SJCRH30 (cell line): ENCODE data around the gene SEC14L1. TPM values are rescaled to one million over a fixed set of nuclear protein-coding genes. Genes with fewer than 3 reads are reported as not detected.

Experiments used
- DNase-seq, 2 experiments: peaks; one replicate each; pipeline ENCODE4 v3.0.0-alpha.2; 2015 to 2020
- H3K27ac ChIP-seq: fragments of 250-450 bp; sonication (Bioruptor Pico); 2 replicates; pipeline ENCODE4 v1.5.1; 2020; ENCODE audit warnings: mild to moderate bottlenecking, moderate library complexity
- H3K27me3 ChIP-seq: fragments of 250-450 bp; sonication (Bioruptor Pico); 2 replicates; pipeline ENCODE4 v1.5.1; 2020; ENCODE audit warnings: mild to moderate bottlenecking, moderate library complexity
- H3K36me3 ChIP-seq: fragments of 250-450 bp; sonication (Bioruptor Pico); 2 replicates; pipeline ENCODE4 v1.5.1; 2020; ENCODE audit warnings: mild to moderate bottlenecking, moderate library complexity
- H3K4me1 ChIP-seq: fragments of 250-450 bp; sonication (Bioruptor Pico); 2 replicates; pipeline ENCODE4 v1.5.1; 2020; ENCODE audit warnings: mild to moderate bottlenecking, moderate library complexity
- H3K4me3 ChIP-seq: fragments of 250-450 bp; sonication (Bioruptor Pico); 2 replicates; pipeline ENCODE4 v1.5.1; 2020; ENCODE audit warnings: mild to moderate bottlenecking, moderate library complexity
- H3K9me3 ChIP-seq: fragments of 250-450 bp; sonication (Bioruptor Pico); replicated peaks from 2 replicates; pipeline ENCODE4 v1.5.1; 2020; ENCODE audit warnings: mild to moderate bottlenecking, moderate library complexity
- total RNA-seq: library from RNA; depleted of rRNA; stranded (reverse); fragments of >200 nt; shearing (Covaris generic); gene quantifications from 2 replicates; pipeline ENCODE4 v1.2.3, GENCODE V29; 2014

Gene SEC14L1
- total RNA-seq, 1 experiment from 2014 or later: 50.0 TPM

DNA sequence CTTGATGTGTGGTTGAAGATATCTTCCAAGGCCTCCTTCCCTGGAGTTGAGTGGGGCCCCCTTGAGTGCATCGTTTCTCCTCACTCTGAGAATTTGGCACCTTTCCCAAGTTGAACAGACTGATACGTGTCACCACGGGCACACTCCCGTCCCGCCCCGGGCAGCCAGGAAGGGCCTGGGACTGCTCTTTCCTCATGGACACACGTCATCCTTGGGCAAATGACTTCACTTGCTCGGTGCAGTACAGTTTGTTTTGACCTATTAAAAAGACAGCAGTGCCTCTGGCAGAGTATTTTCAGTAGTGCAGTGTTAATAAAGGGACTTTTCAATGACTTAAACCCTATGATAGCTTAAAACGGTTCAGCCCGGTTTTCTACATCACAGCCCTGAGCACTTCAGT lies 59.9 kb downstream of the SEC14L1 start:
- H3K4me1 ChIP-seq: no peaks in the 10 kb centered on the region
- H3K36me3 ChIP-seq: peaks cover 61% of the 10 kb centered on the region
- no peak for DNase-seq
- no peak overlapping the region for H3K27ac ChIP-seq
- no peaks in the 10 kb centered on the region for H3K27me3 ChIP-seq
- H3K9me3 ChIP-seq: no peaks in the 10 kb centered on the region
- H3K4me3 ChIP-seq: no peak overlapping the region

DNA sequence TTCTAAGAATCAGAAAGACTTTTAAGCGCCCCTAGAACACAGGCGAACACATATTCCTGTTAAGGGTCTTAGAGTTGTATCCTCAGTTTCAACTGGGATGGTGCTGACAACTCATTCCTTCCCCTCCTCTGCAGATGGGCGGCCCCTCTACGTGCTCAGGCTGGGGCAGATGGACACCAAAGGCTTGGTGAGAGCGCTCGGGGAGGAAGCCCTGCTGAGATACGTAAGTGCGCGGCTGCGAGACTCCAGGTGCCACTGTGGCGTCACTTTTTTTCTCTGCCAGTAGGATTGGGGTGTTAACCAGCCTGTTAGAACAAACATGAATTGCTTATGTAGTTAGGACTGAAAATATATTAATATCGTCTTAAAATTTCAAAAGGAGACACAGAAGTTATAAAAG lies 62.7 kb downstream of the SEC14L1 start:
- H3K36me3 ChIP-seq: peaks cover 47% of the 10 kb centered on the region
- no peaks in the 10 kb centered on the region for H3K27me3 ChIP-seq
- no peak for DNase-seq
- no peak overlapping the region for H3K4me3 ChIP-seq
- no peak overlapping the region for H3K27ac ChIP-seq
- no peaks in the 10 kb centered on the region for H3K4me1 ChIP-seq
- no peaks in the 10 kb centered on the region for H3K9me3 ChIP-seq

DNA sequence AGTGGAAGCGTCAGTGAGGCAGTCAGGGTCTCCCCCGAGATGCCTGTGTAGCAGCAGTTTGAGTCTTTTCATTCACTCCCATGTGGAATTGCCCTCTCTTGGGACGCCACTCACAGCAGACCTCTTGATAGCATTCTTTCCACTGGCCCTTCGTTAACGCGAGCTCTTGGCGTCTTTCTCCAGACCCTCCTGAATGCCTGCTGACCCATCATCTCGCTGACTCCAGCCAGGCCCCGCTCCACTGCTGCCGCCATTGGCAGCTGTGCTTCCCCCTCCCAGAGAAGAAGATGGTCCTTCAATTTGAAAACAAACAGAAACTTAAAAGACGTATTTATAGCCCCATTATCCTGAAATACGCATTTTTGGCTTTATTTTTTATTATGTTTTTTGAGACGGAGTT lies 63.1 kb downstream of the SEC14L1 start:
- Histone ChIP-seq H3K4me3 (no peak overlapping the region), H3K36me3 (peaks cover 51% of the 10 kb centered on the region), H3K4me1 (no peaks in the 10 kb centered on the region), H3K27me3 (no peaks in the 10 kb centered on the region), H3K9me3 (no peaks in the 10 kb centered on the region), H3K27ac (no peak overlapping the region)
- DNase-seq: no peak

DNA sequence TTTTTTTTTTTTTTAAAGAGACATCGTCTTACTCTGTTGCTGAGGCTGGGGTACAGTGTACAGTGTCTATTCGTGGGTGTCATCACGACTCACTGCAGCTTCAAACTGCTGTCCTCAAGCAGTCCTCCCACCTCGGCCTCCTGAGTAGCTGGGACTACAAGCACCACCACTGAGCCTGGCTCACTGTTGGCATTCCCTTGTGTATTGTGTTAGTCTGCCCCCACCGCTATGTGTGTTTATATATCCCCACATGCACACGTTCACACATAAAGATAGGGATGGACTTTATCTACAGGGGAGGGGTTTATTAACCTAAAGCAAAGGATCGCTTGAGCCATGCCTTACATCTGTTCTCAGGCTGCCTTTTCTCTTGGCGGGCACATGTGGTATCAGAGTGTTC lies 63.8 kb downstream of the SEC14L1 start:
- Histone ChIP-seq H3K36me3 (peaks cover 52% of the 10 kb centered on the region), H3K4me1 (no peaks in the 10 kb centered on the region)
- DNase-seq: no peak

DNA sequence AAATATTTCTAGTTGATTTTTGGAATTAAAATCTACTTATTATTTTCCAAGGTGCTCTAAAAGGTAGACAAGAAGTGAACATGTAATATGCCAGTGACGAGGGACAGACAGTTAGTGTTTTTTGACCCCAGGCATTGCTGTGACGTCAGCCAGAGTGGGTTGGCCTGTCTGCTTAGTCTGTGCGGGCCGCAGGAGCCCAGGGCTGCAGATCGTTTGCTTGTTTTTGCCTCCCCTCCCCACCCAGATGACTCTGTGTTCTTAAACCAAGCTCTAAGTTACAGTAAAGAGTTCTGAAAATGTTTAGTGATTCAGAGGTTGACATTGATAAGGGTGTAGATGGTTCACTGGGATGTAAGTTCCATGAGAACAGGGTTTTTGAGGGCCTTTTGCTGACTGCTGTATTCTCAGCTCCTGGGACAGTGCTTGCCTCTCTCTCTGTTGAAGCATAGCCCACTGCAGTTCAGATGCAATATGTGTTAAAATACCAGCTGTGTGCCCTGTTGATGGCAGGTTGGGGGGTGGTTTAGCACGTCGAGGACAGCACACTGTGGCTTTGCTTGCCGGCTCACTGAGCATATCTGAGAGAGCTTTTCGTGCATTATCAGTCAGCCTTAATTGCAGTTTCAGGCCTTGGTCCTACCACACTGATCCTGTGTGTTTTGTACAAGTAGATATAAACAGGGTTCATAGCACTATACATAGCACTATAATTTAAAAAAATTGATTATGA lies 64.8 kb downstream of the SEC14L1 start:
- no peaks in the 10 kb centered on the region for H3K4me1 ChIP-seq
- H3K27me3 ChIP-seq: no peaks in the 10 kb centered on the region
- no peak overlapping the region for H3K4me3 ChIP-seq
- H3K36me3 ChIP-seq: peaks cover 51% of the 10 kb centered on the region
- no peak for DNase-seq
- no peaks in the 10 kb centered on the region for H3K9me3 ChIP-seq
- no peak overlapping the region for H3K27ac ChIP-seq

More for the DNA sequence above, 63.8 kb downstream of the SEC14L1 start:
- Histone ChIP-seq H3K4me3 (no peak overlapping the region), H3K9me3 (no peaks in the 10 kb centered on the region), H3K27me3 (no peaks in the 10 kb centered on the region), H3K27ac (no peak overlapping the region)

DNA sequence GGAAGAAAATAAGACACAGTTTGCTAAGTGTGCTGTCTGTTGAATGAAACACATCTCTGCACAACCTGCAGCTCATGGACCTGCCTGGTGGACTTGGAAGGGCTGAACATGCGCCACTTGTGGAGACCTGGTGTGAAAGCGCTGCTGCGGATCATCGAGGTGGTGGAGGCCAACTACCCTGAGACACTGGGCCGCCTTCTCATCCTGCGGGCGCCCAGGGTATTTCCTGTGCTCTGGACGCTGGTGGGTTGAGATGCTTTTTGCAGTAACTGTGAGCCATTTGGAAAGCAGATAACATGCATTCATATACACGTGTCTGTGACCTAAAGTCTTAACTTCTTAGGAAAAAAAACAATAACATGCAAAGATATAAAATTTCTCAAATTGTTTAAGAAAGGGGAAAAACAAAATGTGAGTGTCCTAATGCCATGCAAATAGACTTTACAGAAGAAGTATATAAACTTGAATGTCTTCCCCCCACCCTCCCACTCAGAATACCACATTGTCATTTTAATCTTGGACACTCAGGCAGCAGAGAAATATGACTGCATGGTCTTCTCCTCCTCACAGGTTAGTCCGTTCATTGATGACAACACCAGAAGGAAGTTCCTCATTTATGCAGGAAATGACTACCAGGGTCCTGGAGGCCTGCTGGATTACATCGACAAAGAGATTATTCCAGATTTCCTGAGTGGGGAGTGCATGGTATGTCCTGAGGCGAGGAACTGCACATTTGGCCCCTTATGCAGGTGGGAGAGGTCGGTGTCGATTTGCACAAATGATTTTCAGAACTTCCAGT lies 65.6 kb downstream of the SEC14L1 start:
- no peak for DNase-seq
- Histone ChIP-seq H3K9me3 (no peaks in the 10 kb centered on the region), H3K27ac (no peak overlapping the region), H3K4me3 (no peak overlapping the region), H3K4me1 (no peaks in the 10 kb centered on the region), H3K36me3 (peaks cover 47% of the 10 kb centered on the region), H3K27me3 (no peaks in the 10 kb centered on the region)

DNA sequence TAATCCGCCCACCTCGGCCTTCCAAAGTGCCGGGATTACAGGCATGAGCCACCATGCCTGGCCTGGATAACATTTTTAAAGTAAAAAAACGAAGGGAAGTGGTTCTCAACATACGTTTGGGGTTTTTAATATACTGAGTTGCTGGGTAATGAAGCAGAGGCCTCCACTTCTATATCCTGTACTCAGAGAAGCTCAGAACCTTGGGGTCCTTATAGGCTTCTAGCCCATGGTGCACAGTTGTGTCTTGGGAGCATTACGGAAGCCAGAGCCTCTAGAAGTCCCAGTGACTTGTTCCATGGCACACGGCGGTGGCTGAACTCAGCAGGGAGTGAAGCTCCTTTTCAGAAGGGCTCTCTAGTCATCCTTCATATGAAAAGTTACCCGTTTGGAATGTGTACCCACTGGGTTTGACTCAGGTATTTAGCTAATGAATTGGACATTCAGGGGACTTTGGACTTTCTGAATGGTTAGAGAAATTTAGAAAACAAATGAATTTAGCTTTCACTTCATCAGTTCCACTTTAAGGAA lies 67.0 kb downstream of the SEC14L1 start:
- Histone ChIP-seq H3K27ac (no peak overlapping the region), H3K9me3 (no peaks in the 10 kb centered on the region), H3K27me3 (no peaks in the 10 kb centered on the region), H3K4me1 (no peaks in the 10 kb centered on the region), H3K4me3 (no peak overlapping the region), H3K36me3 (peaks cover 47% of the 10 kb centered on the region)
- no peak for DNase-seq

DNA sequence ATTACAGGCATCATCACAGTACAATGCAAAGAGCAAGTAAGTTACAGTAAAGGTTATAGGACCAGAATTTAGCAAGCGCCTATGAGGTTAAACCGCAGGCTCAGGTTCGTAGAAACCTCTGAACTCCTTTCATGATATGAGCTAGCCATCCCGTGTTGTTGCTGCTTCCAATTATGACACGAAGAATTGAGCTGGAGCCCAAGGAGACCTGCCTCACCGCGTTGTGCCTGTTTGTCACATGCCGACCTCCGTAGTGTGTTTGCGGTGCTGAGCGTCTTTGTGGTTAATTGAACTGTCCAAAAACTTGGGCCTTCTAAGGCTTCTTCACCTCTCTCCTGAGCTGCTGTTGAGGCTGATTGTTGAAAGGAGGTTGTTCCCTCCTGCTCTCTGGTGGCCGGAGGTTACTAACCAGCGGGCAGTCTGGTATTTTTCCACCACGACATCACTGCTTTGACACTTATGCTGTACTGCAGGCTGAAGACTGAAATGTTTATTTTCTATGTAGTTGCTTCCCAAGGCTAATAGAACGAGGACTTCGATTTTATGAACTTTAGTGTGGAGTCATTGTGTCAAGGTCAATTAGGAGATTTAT lies 67.5 kb downstream of the SEC14L1 start:
- H3K4me3 ChIP-seq: no peak overlapping the region
- peaks cover 49% of the 10 kb centered on the region for H3K36me3 ChIP-seq
- no peaks in the 10 kb centered on the region for H3K27me3 ChIP-seq
- DNase-seq: no peak
- no peak overlapping the region for H3K27ac ChIP-seq
- H3K9me3 ChIP-seq: no peaks in the 10 kb centered on the region
- H3K4me1 ChIP-seq: no peaks in the 10 kb centered on the region

DNA sequence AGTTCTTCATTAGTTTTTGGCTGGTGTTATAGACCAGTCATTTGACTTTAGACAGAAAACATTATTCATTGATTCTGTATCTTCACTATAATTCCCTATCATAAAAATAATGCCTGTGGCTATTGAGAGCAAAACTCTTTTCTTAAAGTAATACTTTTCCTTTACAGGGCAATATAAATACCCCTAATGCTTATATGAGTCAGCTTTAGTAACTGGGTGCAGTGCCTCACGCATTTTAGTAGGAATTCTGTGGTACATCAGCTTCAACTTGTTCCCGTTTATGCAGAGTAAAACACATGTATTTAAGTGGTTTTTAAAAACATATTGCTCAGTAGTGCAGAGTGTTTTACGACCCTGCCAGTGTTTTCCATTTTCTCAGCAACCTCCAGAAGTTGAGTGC lies 68.1 kb downstream of the SEC14L1 start:
- Histone ChIP-seq H3K4me1 (no peaks in the 10 kb centered on the region), H3K4me3 (no peak overlapping the region), H3K36me3 (peaks cover 47% of the 10 kb centered on the region), H3K27ac (no peak overlapping the region), H3K27me3 (no peaks in the 10 kb centered on the region), H3K9me3 (no peaks in the 10 kb centered on the region)
- no peak for DNase-seq

DNA sequence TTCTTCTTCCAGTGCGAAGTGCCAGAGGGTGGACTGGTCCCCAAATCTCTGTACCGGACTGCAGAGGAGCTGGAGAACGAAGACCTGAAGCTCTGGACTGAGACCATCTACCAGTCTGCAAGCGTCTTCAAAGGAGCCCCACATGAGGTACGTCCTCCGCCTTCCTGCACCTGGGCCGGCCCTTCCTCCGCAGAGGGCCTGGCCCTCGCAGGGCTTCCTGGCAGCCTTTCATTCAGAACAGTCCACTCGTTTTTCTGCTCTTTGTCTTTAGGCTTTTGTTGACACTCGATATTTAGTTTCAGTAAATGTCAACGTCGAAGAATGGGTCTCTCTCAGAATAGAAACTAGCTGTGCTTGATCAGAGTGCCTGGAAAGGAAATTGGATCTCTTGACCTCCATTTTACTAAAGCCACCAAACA lies 68.6 kb downstream of the SEC14L1 start:
- no peaks in the 10 kb centered on the region for H3K27me3 ChIP-seq
- H3K27ac ChIP-seq: no peak overlapping the region
- no peak overlapping the region for H3K4me3 ChIP-seq
- H3K36me3 ChIP-seq: peaks cover 52% of the 10 kb centered on the region
- no peaks in the 10 kb centered on the region for H3K4me1 ChIP-seq
- no peaks in the 10 kb centered on the region for H3K9me3 ChIP-seq
- no peak for DNase-seq

DNA sequence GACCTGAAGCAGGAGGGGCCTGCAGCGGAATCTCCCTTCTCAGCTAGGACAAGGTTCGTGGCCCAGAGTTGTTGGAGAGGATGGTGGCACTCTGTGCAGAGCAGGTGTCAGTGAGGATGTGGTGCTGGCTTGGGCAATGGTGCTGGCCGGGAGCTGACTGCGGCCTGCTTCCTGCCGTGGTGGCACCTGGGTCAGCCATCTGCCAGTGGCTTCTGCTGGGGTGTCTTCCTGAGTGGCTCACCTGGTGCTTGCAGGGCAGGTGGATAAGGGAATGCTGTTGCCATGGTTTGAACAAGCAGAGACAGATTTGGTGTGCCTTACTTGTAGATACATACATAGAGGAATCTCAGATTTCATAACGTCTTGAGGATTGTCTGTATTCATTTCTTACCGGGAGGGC lies 69.6 kb downstream of the SEC14L1 start:
- Histone ChIP-seq H3K36me3 (peaks cover 49% of the 10 kb centered on the region), H3K4me3 (no peak overlapping the region), H3K27ac (no peak overlapping the region), H3K9me3 (no peaks in the 10 kb centered on the region), H3K27me3 (no peaks in the 10 kb centered on the region), H3K4me1 (no peaks in the 10 kb centered on the region)
- DNase-seq: no peak

DNA sequence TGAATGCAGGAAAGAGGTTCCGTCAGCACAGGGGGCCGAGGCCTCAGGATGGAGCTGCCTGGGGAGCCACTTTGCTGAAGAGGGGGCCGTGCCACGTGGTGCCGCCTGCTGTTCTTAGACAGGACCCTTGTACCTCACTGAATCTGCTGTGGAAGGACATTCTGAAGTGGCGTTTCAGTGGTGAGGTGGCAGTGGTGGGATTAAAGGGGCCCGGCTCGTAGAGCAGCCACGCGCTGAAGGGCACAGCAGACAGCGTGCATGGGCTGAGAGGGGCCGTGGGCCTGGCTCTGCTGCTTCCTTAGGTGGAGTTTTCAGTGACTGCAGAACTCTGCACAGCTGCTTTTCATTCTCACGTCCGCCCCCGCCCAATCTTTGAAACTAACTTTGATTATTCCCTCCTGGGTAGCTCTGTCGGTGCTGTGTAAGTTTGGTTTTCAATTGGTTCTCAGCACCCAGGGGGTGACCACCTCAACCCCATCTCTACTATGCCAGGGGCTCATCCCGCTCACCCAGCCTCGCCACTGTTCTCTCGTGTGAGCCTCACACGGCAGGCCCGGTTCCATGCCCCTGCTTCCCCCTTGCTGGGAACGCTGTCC lies 70.3 kb downstream of the SEC14L1 start:
- Histone ChIP-seq H3K9me3 (no peaks in the 10 kb centered on the region), H3K27ac (no peak overlapping the region), H3K4me1 (no peaks in the 10 kb centered on the region), H3K27me3 (no peaks in the 10 kb centered on the region), H3K36me3 (peaks cover 49% of the 10 kb centered on the region), H3K4me3 (no peak overlapping the region)
- no peak for DNase-seq

DNA sequence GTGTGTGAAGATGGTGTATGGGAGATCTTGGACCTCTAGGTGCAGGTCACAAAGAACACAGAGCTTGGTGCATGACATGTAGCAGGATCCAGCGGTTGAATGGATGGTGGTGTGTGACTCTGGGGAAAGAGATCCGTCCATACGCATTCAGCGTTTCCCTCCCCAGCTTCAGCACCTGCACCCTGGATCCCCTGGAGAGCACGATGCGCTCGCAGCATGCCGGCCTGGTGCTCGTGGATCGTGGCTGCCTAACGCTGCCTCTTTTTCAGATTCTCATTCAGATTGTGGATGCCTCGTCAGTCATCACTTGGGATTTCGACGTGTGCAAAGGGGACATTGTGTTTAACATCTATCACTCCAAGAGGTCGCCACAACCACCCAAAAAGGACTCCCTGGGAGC lies 70.9 kb downstream of the SEC14L1 start:
- H3K4me1 ChIP-seq: no peaks in the 10 kb centered on the region
- H3K36me3 ChIP-seq: peaks cover 51% of the 10 kb centered on the region
- DNase-seq: no peak
- H3K27ac ChIP-seq: no peak overlapping the region
- no peak overlapping the region for H3K4me3 ChIP-seq
- no peaks in the 10 kb centered on the region for H3K27me3 ChIP-seq
- H3K9me3 ChIP-seq: no peaks in the 10 kb centered on the region

DNA sequence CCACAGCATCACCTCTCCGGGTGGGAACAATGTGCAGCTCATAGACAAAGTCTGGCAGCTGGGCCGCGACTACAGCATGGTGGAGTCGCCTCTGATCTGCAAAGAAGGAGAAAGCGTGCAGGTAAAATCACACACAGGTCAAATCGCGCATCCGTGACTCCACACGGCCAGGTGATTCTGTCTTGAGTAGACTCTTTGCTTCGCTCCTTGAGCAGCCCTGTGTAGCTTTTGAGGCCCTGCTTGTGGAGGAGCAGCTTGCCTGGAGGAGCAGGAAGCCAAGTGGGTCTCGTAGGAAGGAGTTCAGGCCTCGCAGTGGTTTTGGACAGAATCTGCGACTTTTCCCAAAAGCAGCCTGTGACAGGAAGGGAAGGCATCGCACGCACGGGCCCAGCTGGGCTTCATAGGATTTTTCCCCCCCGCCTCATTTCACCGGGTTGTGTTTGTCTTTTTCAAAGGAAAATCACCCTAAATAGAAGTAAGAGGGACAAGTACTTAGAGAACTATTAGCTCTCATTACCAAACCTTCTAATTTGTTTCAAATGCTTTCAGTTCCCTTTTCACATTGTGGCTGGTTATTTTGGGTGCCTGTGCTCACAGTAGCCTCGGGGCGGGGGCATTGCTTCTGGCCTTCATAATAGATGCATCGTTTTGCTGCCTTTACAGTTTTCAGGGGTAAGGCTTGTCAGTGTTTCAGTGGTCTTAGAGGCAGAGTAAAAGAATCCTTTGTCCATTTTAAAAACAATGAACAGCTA lies 71.5 kb downstream of the SEC14L1 start:
- H3K4me3 ChIP-seq: no peak overlapping the region
- peaks cover 56% of the 10 kb centered on the region for H3K36me3 ChIP-seq
- no peaks in the 10 kb centered on the region for H3K4me1 ChIP-seq
- no peak for DNase-seq
- H3K27me3 ChIP-seq: no peaks in the 10 kb centered on the region
- no peaks in the 10 kb centered on the region for H3K9me3 ChIP-seq
- H3K27ac ChIP-seq: no peak overlapping the region
